HepG2 (cell line): Measurements from ENCODE around the gene AFF4. TPM values are rescaled to one million over a fixed set of nuclear protein-coding genes. Genes with fewer than 3 reads are reported as not detected.

Experiments
- AKNA ChIP-seq: sonication (generic); formaldehyde crosslinking; IDR thresholded peaks from 2 replicates; pipeline ENCODE4 v1.4.0; 2020; ENCODE audit warnings: missing genetic modification reagents, borderline replicate concordance
- ATM ChIP-seq: fragments of 450-650 bp; IDR thresholded peaks from 2 replicates; pipeline ENCODE4 v1.7.1; 2017; ENCODE audit warnings: mild to moderate bottlenecking, borderline replicate concordance
- CCAR2 ChIP-seq: fragments of 200-400 bp; formaldehyde crosslinking; optimal IDR thresholded peaks from 2 replicates; pipeline ENCODE3; 2018; ENCODE audit warnings: low read depth, mild to moderate bottlenecking, low read length, moderate library complexity
- CHD4 ChIP-seq: fragments of 200-600 bp; sonication (generic); IDR thresholded peaks from 2 replicates; pipeline ENCODE4 v1.7.0; 2017; ENCODE audit warnings: mild to moderate bottlenecking, low read length, borderline replicate concordance
- ETV5 ChIP-seq: IDR thresholded peaks from 2 replicates; pipeline ENCODE4 v1.6.1; 2018; ENCODE audit warnings: missing biosample characterization, missing genetic modification reagents, inconsistent platforms, borderline replicate concordance
- HMGXB4 ChIP-seq, 2 experiments: sonication (generic) in 1 of 2; formaldehyde crosslinking in 1 of 2; IDR thresholded peaks; 2 replicates each; pipeline versions ENCODE4 v1.4.0 to v1.6.1; 2018 to 2020; ENCODE audit warnings: missing genetic modification reagents in 2 of 2, borderline replicate concordance in 1 of 2, low read depth in 1 of 2, mild to moderate bottlenecking in 1 of 2, missing biosample characterization in 1 of 2
- HOMEZ ChIP-seq: IDR thresholded peaks from 2 replicates; pipeline ENCODE4 v1.6.1; 2016; ENCODE audit warnings: low read depth
- HOXA7 ChIP-seq: sonication (generic); formaldehyde crosslinking; IDR thresholded peaks from 2 replicates; pipeline ENCODE4 v1.8.1; 2022; ENCODE audit warnings: mild to moderate bottlenecking, missing genetic modification reagents, moderate library complexity
- ISX ChIP-seq: sonication (generic); formaldehyde crosslinking; conservative IDR thresholded peaks from 2 replicates; pipeline ENCODE4 v1.5.0; 2020; ENCODE audit warnings: missing genetic modification reagents
- JUN ChIP-seq: sonication (generic); formaldehyde crosslinking; IDR thresholded peaks from 2 replicates; pipeline ENCODE4 v1.4.0; 2020; ENCODE audit warnings: mild to moderate bottlenecking, missing genetic modification reagents
- MED8 ChIP-seq: sonication (generic); formaldehyde crosslinking; IDR thresholded peaks from 2 replicates; pipeline ENCODE4 v1.8.1; 2023; ENCODE audit warnings: mild to moderate bottlenecking, missing genetic modification reagents; ENCODE audit not compliant: insufficient replicate concordance
- MIXL1 ChIP-seq: IDR thresholded peaks from 2 replicates; pipeline ENCODE4 v1.6.1; 2016
- PAF1 ChIP-seq: IDR thresholded peaks from 2 replicates; pipeline ENCODE4 v1.6.1; 2016; ENCODE audit warnings: missing genetic modification reagents, missing compliant biosample characterization
- SIX1 ChIP-seq: sonication (generic); formaldehyde crosslinking; IDR thresholded peaks from 2 replicates; pipeline ENCODE4 v1.4.0; 2020; ENCODE audit warnings: missing genetic modification reagents, borderline replicate concordance
- SOX6 ChIP-seq, 2 experiments: fragments of 450-650 bp in 1 of 2; sonication (generic) in 1 of 2; formaldehyde crosslinking in 1 of 2; IDR thresholded peaks; 2 replicates each; pipeline versions ENCODE4 v1.4.0 to v1.6.1; 2017 to 2020; ENCODE audit warnings: antibody characterized with exemption in 1 of 2, mild to moderate bottlenecking in 1 of 2, missing genetic modification reagents in 1 of 2
- TBX3 ChIP-seq: fragments of 450-650 bp; IDR thresholded peaks from 2 replicates; pipeline ENCODE4 v1.6.1; 2017; ENCODE audit warnings: antibody characterized with exemption, mild to moderate bottlenecking, inconsistent platforms, borderline replicate concordance
- ZBTB21 ChIP-seq: sonication (generic); formaldehyde crosslinking; IDR thresholded peaks from 2 replicates; pipeline ENCODE4 v1.4.0; 2020; ENCODE audit warnings: missing genetic modification reagents
- ZNF446 ChIP-seq: sonication (generic); formaldehyde crosslinking; IDR thresholded peaks from 2 replicates; pipeline ENCODE4 v1.5.0; 2020; ENCODE audit warnings: mild to moderate bottlenecking, missing genetic modification reagents
- ZNF567 ChIP-seq: sonication (generic); formaldehyde crosslinking; IDR thresholded peaks from 2 replicates; pipeline ENCODE4 v1.8.1; 2023; ENCODE audit warnings: mild to moderate bottlenecking, missing genetic modification reagents, borderline replicate concordance
- ZSCAN12 ChIP-seq: sonication (generic); formaldehyde crosslinking; IDR thresholded peaks from 2 replicates; pipeline ENCODE4 v1.9.0; 2021; ENCODE audit warnings: mild to moderate bottlenecking, missing genetic modification reagents
- polyA plus RNA-seq, 8 experiments: library from polyadenylated mRNA; depleted of rRNA in 3 of 8; stranded (reverse) in 7 of 8; unstranded in 1 of 8; fragments of >200 nt; fragmentation: Illumina TruSeq in 4 of 8; extraction: Trizol in 4 of 8; gene quantifications; 2 replicates each; pipeline versions ENCODE4 v1.2.1 to v1.2.3, GENCODE V29; 2011 to 2016; ENCODE audit warnings: low read depth in 4 of 8, missing spikeins in 1 of 8, mixed read lengths in 1 of 8; ENCODE audit not compliant: insufficient read depth in 1 of 8
- total RNA-seq, 5 experiments: library from RNA; depleted of rRNA; stranded (reverse); fragments of >200 nt; fragmentation: Illumina TruSeq; extraction: Trizol; gene quantifications; 2 replicates each; pipeline ENCODE4 v1.2.3, GENCODE V29; 2016; ENCODE audit warnings: low read depth in 1 of 5

Gene AFF4
- total and polyA plus RNA-seq, 2 of the 13 experiments (the other 11 are each of a cell fraction or from before 2014, with no cell fraction given): 22.1 to 25.5 TPM

- TF ChIP-seq HOMEZ (peak; percentile 67; the same call in 1 of the 2 replicates), CCAR2 (no peak), JUN (CRISPR knock-in tag) (0 out of 2 replicates have a peak, but pooled peaks have one; percentile 53), SOX6 (IDR thresholded peaks at IDR 0.05) (no peak), SOX6 (CRISPR knock-in tag; IDR thresholded peaks at IDR 0.05) (peak; percentile 88), MIXL1 (CRISPR knock-in tag) (peak; percentile 10; the same call in 1 of the 2 replicates), ZNF567 (CRISPR knock-in tag) (no peak), ZBTB21 (CRISPR knock-in tag) (peak; percentile 99), ATM (no peak), HOXA7 (CRISPR knock-in tag) (no peak), ETV5 (peak; percentile 68), CHD4 (no peak), ISX (CRISPR knock-in tag) (no peak), HMGXB4 (CRISPR knock-in tag; IDR thresholded peaks at IDR 0.05; ENCODE audit: borderline replicate concordance in 1 of 2, low read depth in 1 of 2) (peak; percentile 82; a peak in 3 of 4 replicates), MED8 (CRISPR knock-in tag) (peak; percentile 31), SIX1 (CRISPR knock-in tag) (no peak), ZNF446 (CRISPR knock-in tag) (no peak; the same call in 1 of the 2 replicates), PAF1 (CRISPR knock-in tag) (no peak), TBX3 (peak; percentile 33; the same call in 1 of the 2 replicates), ZSCAN12 (0 out of 2 replicates have a peak, but pooled peaks have one; percentile 18), AKNA (CRISPR knock-in tag) (no peak)
Measured at GRCh38 chr5:132866342-132867045, 96.9 kb downstream of the AFF4 start, which contains the start of the genes GDF9 and UQCRQ (continued).
